GM12878 (cell line): ENCODE results near the gene SCAI. TPM values are rescaled to one million over a fixed set of nuclear protein-coding genes. Genes with fewer than 3 reads are reported as not detected.
"Not testable (repeated sequence)": the region's sequence is repeated elsewhere in the genome, so short reads cannot be mapped to it uniquely, and the experiment has no call there.

Experiments used
- ATAC-seq: fragments of 200-7000 bp; cut with Tn5 transposase; 3 replicates; pipeline ENCODE4 v1.9.1; 2020; ENCODE audit warnings: mild to moderate bottlenecking, moderate library complexity
- BruUV-seq: library from RNA; stranded (reverse); fragments of 400-500 nt; replicated peaks from 2 replicates; lab custom pipeline; 2021; lab: Mats Ljungman, UMichigan
- CTCF ChIA-PET: fragments of 300-600 bp; sonication (Branson Sonifier 250); formaldehyde crosslinking; extraction: SDS; loops from one replicate; lab custom pipeline; 2021; ENCODE audit warnings: inconsistent platforms; lab: Yijun Ruan, JAX
- POLR2A ChIA-PET: fragments of 350-600 bp; formaldehyde crosslinking; extraction: SDS; loops from one replicate; lab custom pipeline; 2021; ENCODE audit warnings: inconsistent platforms; lab: Charles Lee
- RAD21 ChIA-PET: fragments of 300-600 bp; sonication (Branson Sonifier 250); formaldehyde crosslinking; loops from one replicate; lab custom pipeline; 2023; ENCODE audit warnings: antibody characterized with exemption; ENCODE audit not compliant: unreplicated experiment; lab: Charles Lee
- SMC1A ChIA-PET: fragments of 300-600 bp; sonication (Branson Sonifier 250); formaldehyde crosslinking; loops from one replicate; lab custom pipeline; 2023; ENCODE audit not compliant: unreplicated experiment, uncharacterized antibody; lab: Charles Lee
- DNase-seq: peaks from one replicate; pipeline ENCODE4 v3.0.0-alpha.2; 2011; ENCODE audit warnings: low read depth, low spot score
- FAIRE-seq: peaks from 3 replicates; lab custom pipeline; 2011; peaks lifted over from hg19 to GRCh38; lab: Jason Lieb, UNC
- H2AFZ ChIP-seq: 2 replicates; pipeline ENCODE4 v1.6.0; 2011; ENCODE audit warnings: low read depth, low read length, control low read depth; ENCODE audit not compliant: control insufficient read depth
- H3K27ac ChIP-seq: 2 replicates; pipeline ENCODE4 v1.5.1; 2011; ENCODE audit warnings: control low read depth; ENCODE audit not compliant: control insufficient read depth, insufficient read depth
- H3K27me3 ChIP-seq, 2 experiments: replicated peaks in 1 of 2; 2 replicates each; pipeline versions ENCODE4 v1.6.0 to v1.6.1; 2011; ENCODE audit warnings: low read length in 1 of 2; ENCODE audit not compliant: control insufficient read depth in 2 of 2, insufficient read depth in 2 of 2
- H3K36me3 ChIP-seq, 2 experiments: 2 replicates each; pipeline ENCODE4 v1.5.1; 2011; ENCODE audit warnings: low read length in 1 of 2; ENCODE audit not compliant: control insufficient read depth in 2 of 2, insufficient read depth in 2 of 2
- H3K4me1 ChIP-seq: 2 replicates; pipeline ENCODE4 v1.6.1; 2011; ENCODE audit warnings: mild to moderate bottlenecking, low read length, moderate library complexity, mixed read lengths; ENCODE audit not compliant: control insufficient read depth, insufficient read depth
- H3K4me2 ChIP-seq: 2 replicates; pipeline ENCODE4 v1.6.0; 2011; ENCODE audit warnings: control low read depth; ENCODE audit not compliant: control insufficient read depth, insufficient read depth
- H3K4me3 ChIP-seq: fragments of 200-600 bp; sonication (generic); 2 replicates; pipeline ENCODE4 v1.5.1; 2016
- H3K79me2 ChIP-seq: 2 replicates; pipeline ENCODE4 v1.6.0; 2011; ENCODE audit warnings: low read length; ENCODE audit not compliant: control insufficient read depth, insufficient read depth
- H3K9ac ChIP-seq: 2 replicates; pipeline ENCODE4 v1.8.0; 2011; ENCODE audit warnings: low read length, control low read depth, mixed read lengths; ENCODE audit not compliant: control insufficient read depth, insufficient read depth
- H3K9me3 ChIP-seq: replicated peaks from 3 replicates; pipeline ENCODE4 v1.5.1; 2011; ENCODE audit warnings: mild to moderate bottlenecking, low read length; ENCODE audit not compliant: control insufficient read depth, insufficient read depth
- H4K20me1 ChIP-seq: 2 replicates; pipeline ENCODE4 v1.6.0; 2011; ENCODE audit not compliant: control insufficient read depth, insufficient read depth
- ATF2 ChIP-seq: IDR thresholded peaks from 2 replicates; pipeline ENCODE4 v1.6.1; 2012; ENCODE audit warnings: low read length, inconsistent platforms
- ELK1 ChIP-seq: IDR thresholded peaks from 2 replicates; pipeline ENCODE4 v1.6.1; 2012; ENCODE audit warnings: low read depth, low read length, improper control_type of control experiment
- ETV6 ChIP-seq, 2 experiments: fragments of 450-650 bp in 1 of 2; IDR thresholded peaks in 1 of 2; conservative IDR thresholded peaks in 1 of 2; 2 replicates each; pipeline ENCODE4 v1.6.1; 2014; ENCODE audit warnings: antibody characterized with exemption in 1 of 2, borderline replicate concordance in 1 of 2, low read depth in 1 of 2, mild to moderate bottlenecking in 1 of 2, moderate library complexity in 1 of 2
- PKNOX1 ChIP-seq: fragments of 450-650 bp; IDR thresholded peaks from 2 replicates; pipeline ENCODE4 v1.6.1; 2016; ENCODE audit warnings: mild to moderate bottlenecking
- RB1 ChIP-seq: fragments of 450-650 bp; formaldehyde crosslinking; IDR thresholded peaks from 2 replicates; pipeline ENCODE4 v1.6.1; 2017; ENCODE audit warnings: mild to moderate bottlenecking, borderline replicate concordance
- RBBP5 ChIP-seq: fragments of 200-600 bp; sonication (generic); conservative IDR thresholded peaks from 2 replicates; pipeline ENCODE4 v1.6.1; 2016
- USF1 ChIP-seq: IDR thresholded peaks from 2 replicates; pipeline ENCODE4 v1.6.1; 2011; ENCODE audit warnings: borderline replicate concordance, low read depth, mild to moderate bottlenecking, moderate library complexity, mixed read lengths, low read length; ENCODE audit not compliant: insufficient read depth; ENCODE audit errors: extremely low read length
- WGBS: methylation state at CpG from one replicate; pipeline ENCODE4 v1.1.6; 2016; ENCODE audit warnings: low lambda C conversion rate; ENCODE audit not compliant: insufficient replicate concordance, insufficient coverage; ENCODE audit errors: missing lambda C conversion rate; 5-methylcytosine and 5-hydroxymethylcytosine counted together
- in situ Hi-C: fragments of 300-500 bp; cut with MboI; formaldehyde crosslinking; loops from 9 replicates; pipeline ENCODE4 v1.14.3; 2018; ENCODE audit warnings: mixed read lengths
- intact Hi-C: fragments of 100-400 bp; cut with micrococcal nuclease; formaldehyde crosslinking; loops from one replicate; pipeline ENCODE4 v1.14.2; 2022; ENCODE audit not compliant: unreplicated experiment
- polyA plus RNA-seq, 11 experiments: library from polyadenylated mRNA; depleted of rRNA in 4 of 11; unstranded in 6 of 11; stranded (reverse) in 5 of 11; fragments of >200 nt; fragmentation: Nextera tagmentation in 4 of 11; fragmentation: Illumina TruSeq in 1 of 11; extraction: Ambion mirVana in 4 of 11; extraction: Trizol in 1 of 11; gene quantifications; 1 replicate in 1 of 11; 2 replicates in 10 of 11; pipeline versions ENCODE4 v1.2.1 to v1.2.3, GENCODE V29; 2011 to 2016; ENCODE audit warnings: inconsistent platforms in 2 of 11, missing spikeins in 2 of 11, low read depth in 1 of 11
- total RNA-seq, 4 experiments: library from RNA; depleted of rRNA in 3 of 4; stranded (reverse); fragments of >200 nt in 3 of 4; fragmentation: Illumina TruSeq in 1 of 4; extraction: Trizol in 1 of 4; gene quantifications; 2 replicates each; pipeline versions ENCODE4 v1.2.1 to v1.2.3, GENCODE V29; 2013 to 2021

The SCAI gene
- total and polyA plus RNA-seq, 10 of the 15 experiments (the other 5 are each of a cell fraction or from before 2014, with no cell fraction given) = 0.52 to 8.8 (median 5.1) TPM

GRCh38 chr9:124920394-124920793 lies 222.9 kb downstream of the SCAI start:
- H3K27me3 ChIP-seq, FAIRE-seq, CTCF ChIA-PET, H3K27ac ChIP-seq, intact Hi-C loops, H3K9me3 ChIP-seq, ATAC-seq, SMC1A ChIA-PET, H2AFZ ChIP-seq, H3K4me2 ChIP-seq, H3K36me3 ChIP-seq, H3K4me3 ChIP-seq, in situ Hi-C loops, H3K4me1 ChIP-seq, BruUV-seq, DNase-seq, POLR2A ChIA-PET, H3K79me2 ChIP-seq, H3K9ac ChIP-seq, H4K20me1 ChIP-seq, RAD21 ChIA-PET: not testable (repeated sequence)
- 96% methylated on average over 6 of the region's 6 CpGs for WGBS

DNA sequence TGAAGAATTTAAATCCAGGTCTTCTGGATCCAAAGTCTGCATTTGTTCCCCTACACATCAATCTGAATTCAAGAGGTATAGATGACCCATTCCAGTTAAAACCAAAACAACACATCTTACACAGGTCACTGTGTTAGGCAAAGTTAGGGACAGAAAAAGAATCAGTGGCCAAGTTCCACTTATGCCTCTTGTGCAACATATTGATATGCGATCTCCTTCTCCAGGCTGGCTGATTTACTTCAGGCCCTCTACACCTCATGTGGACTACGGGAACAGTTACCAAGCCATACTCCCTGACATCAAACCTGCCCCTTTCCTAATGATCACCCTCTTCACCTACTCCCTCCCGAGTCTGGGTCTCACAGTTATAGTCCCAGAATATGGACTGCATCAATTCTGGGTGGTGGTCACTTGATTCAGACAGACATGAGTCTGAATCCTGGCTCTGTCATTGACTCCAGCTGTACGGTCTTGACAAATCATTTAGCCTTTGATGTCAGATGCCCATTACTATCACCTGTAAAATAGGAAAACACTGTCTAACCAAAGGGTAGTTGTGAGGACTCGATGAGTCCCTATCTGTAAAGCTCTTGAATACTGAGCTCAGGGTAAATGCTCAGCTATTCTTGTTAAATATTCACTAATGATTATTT lies 228.4 kb downstream of the SCAI start:
- ChIA-PET CTCF (no interaction called here), RAD21 (no interaction called here), SMC1A (interaction anchor here (0.7 kb wide), 1 partner anchor 215 kb away, joined by 3 read pairs; no protein-coding TSS in a partner anchor), POLR2A (no interaction called here)
- 96% methylated on average over 5 of the region's 5 CpGs for WGBS
- Histone ChIP-seq H3K9ac (no peak overlapping the region), H3K4me3 (no peak overlapping the region), H3K9me3 (no peaks in the 10 kb centered on the region), H4K20me1 (no peaks in the 10 kb centered on the region), H3K36me3 (peaks cover 5 to 11% of the 10 kb centered on the region in 2 experiments; a peak in 3 of 4 replicates), H3K4me1 (no peaks in the 10 kb centered on the region), H2AFZ (no peak overlapping the region), H3K4me2 (no peak overlapping the region), H3K79me2 (no peaks in the 10 kb centered on the region), H3K27ac (no peak overlapping the region), H3K27me3 (no peaks in the 10 kb centered on the region)
- FAIRE-seq (no peak), DNase-seq (no peak), ATAC-seq (no peak)
- intact Hi-C loops = no loop called here
- TSS peak; percentile 23 for BruUV-seq
- in situ Hi-C loops = no loop called here
- no peak for TF ChIP-seq PKNOX1
- TF ChIP-seq ELK1 = no peak
- TF ChIP-seq RB1 = no peak
- TF ChIP-seq ETV6 (conservative IDR thresholded peaks at IDR 0.05 in 1 of 2, IDR thresholded peaks at IDR 0.05 in 1 of 2; ENCODE audit: borderline replicate concordance in 1 of 2, low read depth in 1 of 2) = no peak
- no peak for TF ChIP-seq ATF2
- no peak for TF ChIP-seq RBBP5
- no peak for TF ChIP-seq USF1
